IPS-NIHi7 (cell line): ENCODE measurements around the gene TAPBPL.
"Not testable (repeated sequence)": the region's sequence is repeated elsewhere in the genome, so short reads cannot be mapped to it uniquely, and the experiment has no call there.

Source experiments
- DNase-seq: peaks from one replicate; pipeline ENCODE4 v3.0.0; 2012; ENCODE audit warnings: mixed read lengths; ENCODE audit errors: extremely low spot score

TAPBPL gene

GRCh38 chr12:6451348-6452244 is at the start of gene TAPBPL:
TSS of gene TAPBPL (plus strand) at chr12:6452042. CDS start at chr12:6452249, 207 bp downstream.
- peak; percentile 64 for DNase-seq

GRCh38 chr12:6404390-6404789 is 47.5 kb upstream of the TAPBPL start:
- no peak for DNase-seq

GRCh38 chr12:6405963-6406362 is 45.9 kb upstream of the TAPBPL start:
- no peak for DNase-seq

GRCh38 chr12:6407236-6407954 is 44.4 kb upstream of the TAPBPL start:
- no peak for DNase-seq

- DNase-seq, result no peak
These were observed 35.2 kb upstream of the TAPBPL start for GRCh38 chr12:6416596-6416995.

GRCh38 chr12:6418796-6419195 is 33.0 kb upstream of the TAPBPL start:
- no peak for DNase-seq

- DNase-seq, result no peak
These were observed 31.5 kb upstream of the TAPBPL start for GRCh38 chr12:6420364-6420763.

- DNase-seq, result peak; percentile 94
These were observed 28.4 kb upstream of the TAPBPL start for GRCh38 chr12:6423267-6424007.

- no peak for DNase-seq
These were observed 27.9 kb upstream of the TAPBPL start for GRCh38 chr12:6424008-6424347.

GRCh38 chr12:6424866-6425265 is 27.0 kb upstream of the TAPBPL start:
- no peak for DNase-seq

- DNase-seq, result no peak
These were observed 26.0 kb upstream of the TAPBPL start for GRCh38 chr12:6425590-6426531.

- DNase-seq, result no peak
These were observed 24.8 kb upstream of the TAPBPL start for GRCh38 chr12:6426882-6427671.

- DNase-seq, result not testable (repeated sequence)
These were observed 24.0 kb upstream of the TAPBPL start for GRCh38 chr12:6427796-6428195.

- DNase-seq, result no peak
These were observed 23.5 kb upstream of the TAPBPL start for GRCh38 chr12:6428326-6428725.

- DNase-seq, result no peak
These were observed 21.5 kb upstream of the TAPBPL start for GRCh38 chr12:6430124-6430989.

GRCh38 chr12:6432991-6433390 is 18.9 kb upstream of the TAPBPL start:
- DNase-seq, result no peak

GRCh38 chr12:6434205-6435140 is 17.4 kb upstream of the TAPBPL start:
- no peak for DNase-seq
